ENCODE data around the gene CALN1.

The CALN1 gene

GRCh38 chr7:72042855-72043254 is 369.3 kb downstream of the CALN1 start:
- Histone ChIP-seq H3K4me1 (ENCODE audit: low read length) (no peaks in the 10 kb centered on the region), H3K9me2 (replicated peaks; ENCODE audit: insufficient read depth, low read length) (no peaks in the 10 kb centered on the region), H2AFZ (ENCODE audit: low read length) (no peak overlapping the region), H3K36me3 (replicated peaks; ENCODE audit: insufficient read depth, low read length) (no peaks in the 10 kb centered on the region), H3K79me2 (ENCODE audit: low read length) (no peaks in the 10 kb centered on the region), H3K9me3 (replicated peaks; ENCODE audit: insufficient read depth, low read length) (no peaks in the 10 kb centered on the region), H3K4me2 (ENCODE audit: low read depth, low read length) (no peak overlapping the region), H4K20me1 (ENCODE audit: insufficient read depth, low read length) (no peaks in the 10 kb centered on the region), H3K27ac (ENCODE audit: low read length) (no peak overlapping the region), H3K9ac (ENCODE audit: low read length) (no peak overlapping the region), H3K4me3 (ENCODE audit: low read length) (no peak overlapping the region), H3K27me3 (replicated peaks; ENCODE audit: insufficient read depth, low read length) (no peaks in the 10 kb centered on the region), H3F3A (ENCODE audit: insufficient read depth, low read length) (no peaks in the 10 kb centered on the region)
- DNase-seq = no peak
- TF ChIP-seq EZH2 (optimal IDR thresholded peaks at IDR 0.05; ENCODE audit: low read depth, low read length) = no peak
- TF ChIP-seq EZH2phosphoT487 (IDR thresholded peaks at IDR 0.05; ENCODE audit: low read length) = no peak
- TF ChIP-seq, protein P1, sequence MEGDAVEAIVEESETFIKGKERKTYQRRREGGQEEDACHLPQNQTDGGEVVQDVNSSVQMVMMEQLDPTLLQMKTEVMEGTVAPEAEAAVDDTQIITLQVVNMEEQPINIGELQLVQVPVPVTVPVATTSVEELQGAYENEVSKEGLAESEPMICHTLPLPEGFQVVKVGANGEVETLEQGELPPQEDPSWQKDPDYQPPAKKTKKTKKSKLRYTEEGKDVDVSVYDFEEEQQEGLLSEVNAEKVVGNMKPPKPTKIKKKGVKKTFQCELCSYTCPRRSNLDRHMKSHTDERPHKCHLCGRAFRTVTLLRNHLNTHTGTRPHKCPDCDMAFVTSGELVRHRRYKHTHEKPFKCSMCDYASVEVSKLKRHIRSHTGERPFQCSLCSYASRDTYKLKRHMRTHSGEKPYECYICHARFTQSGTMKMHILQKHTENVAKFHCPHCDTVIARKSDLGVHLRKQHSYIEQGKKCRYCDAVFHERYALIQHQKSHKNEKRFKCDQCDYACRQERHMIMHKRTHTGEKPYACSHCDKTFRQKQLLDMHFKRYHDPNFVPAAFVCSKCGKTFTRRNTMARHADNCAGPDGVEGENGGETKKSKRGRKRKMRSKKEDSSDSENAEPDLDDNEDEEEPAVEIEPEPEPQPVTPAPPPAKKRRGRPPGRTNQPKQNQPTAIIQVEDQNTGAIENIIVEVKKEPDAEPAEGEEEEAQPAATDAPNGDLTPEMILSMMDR (IDR thresholded peaks at IDR 0.05; ENCODE audit: low read length) = no peak

- H3K27ac ChIP-seq (ENCODE audit: low read length) = no peak overlapping the region
- H3K4me3 ChIP-seq (ENCODE audit: low read length) = no peak overlapping the region
- H3K9ac ChIP-seq (ENCODE audit: low read length) = no peak overlapping the region
- H3K79me2 ChIP-seq (ENCODE audit: low read length) = no peaks in the 10 kb centered on the region
- H3K9me2 ChIP-seq (replicated peaks; ENCODE audit: insufficient read depth, low read length) = no peaks in the 10 kb centered on the region
- no peaks in the 10 kb centered on the region for H3K4me1 ChIP-seq (ENCODE audit: low read length)
- H2AFZ ChIP-seq (ENCODE audit: low read length) = no peak overlapping the region
- no peaks in the 10 kb centered on the region for H3K27me3 ChIP-seq (replicated peaks; ENCODE audit: insufficient read depth, low read length)
- DNase-seq = no peak
- no peaks in the 10 kb centered on the region for H3K36me3 ChIP-seq (replicated peaks; ENCODE audit: insufficient read depth, low read length)
- no peaks in the 10 kb centered on the region for H3K9me3 ChIP-seq (replicated peaks; ENCODE audit: insufficient read depth, low read length)
- no peak overlapping the region for H3K4me2 ChIP-seq (ENCODE audit: low read depth, low read length)
- no peaks in the 10 kb centered on the region for H4K20me1 ChIP-seq (ENCODE audit: insufficient read depth, low read length)
- no peaks in the 10 kb centered on the region for H3F3A ChIP-seq (ENCODE audit: insufficient read depth, low read length)
- no peak for TF ChIP-seq EZH2phosphoT487 (IDR thresholded peaks at IDR 0.05; ENCODE audit: low read length)
- TF ChIP-seq EZH2 (optimal IDR thresholded peaks at IDR 0.05; ENCODE audit: low read depth, low read length) = no peak
- TF ChIP-seq, protein P1 (IDR thresholded peaks at IDR 0.05; ENCODE audit: low read length) = no peak
These were observed 371.5 kb downstream of the CALN1 start for GRCh38 chr7:72040641-72041040.

- no peak overlapping the region for H3K4me3 ChIP-seq (ENCODE audit: low read length)
These were observed 372.7 kb downstream of the CALN1 start for GRCh38 chr7:72039460-72039859.

More at GRCh38 chr7:72039460-72039859, 372.7 kb downstream of the CALN1 start:
- Histone ChIP-seq H3F3A (ENCODE audit: insufficient read depth, low read length) (no peaks in the 10 kb centered on the region), H3K79me2 (ENCODE audit: low read length) (no peaks in the 10 kb centered on the region), H3K36me3 (replicated peaks; ENCODE audit: insufficient read depth, low read length) (no peaks in the 10 kb centered on the region), H3K4me1 (ENCODE audit: low read length) (no peaks in the 10 kb centered on the region), H3K9me2 (replicated peaks; ENCODE audit: insufficient read depth, low read length) (no peaks in the 10 kb centered on the region), H3K27me3 (replicated peaks; ENCODE audit: insufficient read depth, low read length) (no peaks in the 10 kb centered on the region), H3K27ac (ENCODE audit: low read length) (no peak overlapping the region), H3K4me2 (ENCODE audit: low read depth, low read length) (no peak overlapping the region), H4K20me1 (ENCODE audit: insufficient read depth, low read length) (no peaks in the 10 kb centered on the region), H3K9ac (ENCODE audit: low read length) (no peak overlapping the region), H2AFZ (ENCODE audit: low read length) (no peak overlapping the region), H3K9me3 (replicated peaks; ENCODE audit: insufficient read depth, low read length) (no peaks in the 10 kb centered on the region)
- no peak for DNase-seq
- TF ChIP-seq, protein P1 (IDR thresholded peaks at IDR 0.05; ENCODE audit: low read length) = no peak
- TF ChIP-seq EZH2phosphoT487 (IDR thresholded peaks at IDR 0.05; ENCODE audit: low read length) = no peak
- TF ChIP-seq EZH2 (optimal IDR thresholded peaks at IDR 0.05; ENCODE audit: low read depth, low read length) = no peak
